Measurements from ENCODE around the gene KCNIP4.

The KCNIP4 gene

GRCh38 chr4:21677173-21677572 is 271.4 kb downstream of the KCNIP4 start:
- DNase-seq: no peak

GRCh38 chr4:21664355-21664754 is 284.2 kb downstream of the KCNIP4 start:
- DNase-seq: no peak

- no peak for DNase-seq
These were observed 291.7 kb downstream of the KCNIP4 start for GRCh38 chr4:21656832-21657231.

DNA sequence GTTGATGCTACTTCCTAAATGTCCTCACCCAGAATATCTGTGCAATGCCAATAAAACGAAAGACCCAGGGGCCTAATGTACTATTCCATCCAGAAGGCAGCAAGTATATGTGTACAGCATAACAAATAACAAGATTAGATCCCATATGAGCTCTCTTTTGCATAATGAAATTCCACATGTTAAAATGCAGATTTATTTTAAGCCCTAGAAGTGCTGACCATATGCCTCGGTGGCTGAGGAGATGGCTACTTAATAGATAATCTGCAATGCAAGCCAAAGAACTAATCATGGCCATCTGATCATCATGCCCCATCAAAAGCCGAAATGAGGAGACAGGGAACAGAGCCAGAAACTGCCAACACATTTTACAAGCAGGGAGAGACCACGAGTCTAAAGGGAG is 293.5 kb downstream of the KCNIP4 start:
- no peak for DNase-seq

DNA sequence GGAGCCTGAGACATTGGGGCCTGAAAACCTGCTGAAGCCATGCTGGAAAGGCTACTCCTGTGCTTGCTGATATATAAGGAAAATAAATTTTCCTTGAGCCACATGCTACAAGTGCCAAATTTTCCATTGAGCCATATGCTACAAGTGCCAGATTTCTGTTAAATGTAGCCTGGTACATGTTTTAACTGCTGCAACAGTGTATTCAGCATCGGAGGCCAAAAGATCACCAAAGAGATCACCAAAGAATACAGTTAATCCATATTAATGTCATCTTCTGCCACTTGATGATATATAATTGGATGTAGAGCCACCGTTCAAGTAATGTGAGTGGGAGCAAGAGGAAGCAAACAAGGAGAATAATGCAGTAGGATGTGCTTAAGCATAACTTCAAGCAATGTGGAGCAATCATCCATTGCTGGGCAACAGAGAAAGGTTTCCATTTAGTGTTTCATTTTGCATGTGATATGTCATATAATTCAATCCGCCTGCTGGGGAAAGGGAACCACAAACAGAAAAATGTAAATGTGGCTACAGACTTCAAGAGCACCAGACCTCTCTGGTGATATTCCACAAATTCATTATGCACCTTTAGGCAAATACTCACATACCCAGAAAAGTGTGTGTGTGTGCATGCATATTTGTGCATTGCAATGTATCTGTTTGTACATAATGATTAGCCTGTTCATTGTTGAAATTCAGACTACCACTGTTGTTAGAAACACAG is 295.9 kb downstream of the KCNIP4 start:
- no peak for DNase-seq

GRCh38 chr4:21649391-21650090 is 299.0 kb downstream of the KCNIP4 start:
- no peak for DNase-seq

GRCh38 chr4:21645776-21646175 is 302.8 kb downstream of the KCNIP4 start:
- no peak for DNase-seq

DNA sequence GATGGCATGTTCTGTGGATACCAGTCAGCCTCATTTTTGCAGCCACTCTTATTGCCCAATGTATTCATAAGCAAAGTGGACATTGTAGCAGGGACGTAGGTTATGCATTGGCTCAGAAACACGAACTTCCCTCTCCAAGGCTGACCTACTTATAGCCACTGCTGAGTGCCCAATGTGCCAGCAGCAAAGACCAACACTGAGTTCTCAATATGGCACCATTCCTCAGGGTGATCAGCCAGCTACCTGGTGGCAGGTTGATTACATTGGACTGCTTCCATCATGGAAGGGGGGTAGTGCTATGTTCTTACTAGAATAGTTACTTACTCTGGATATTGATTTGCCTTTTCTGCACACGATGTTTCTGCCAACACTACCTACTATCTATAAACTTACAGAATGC is 306.9 kb downstream of the KCNIP4 start:
- no peak for DNase-seq

- DNase-seq: no peak
These were observed 310.3 kb downstream of the KCNIP4 start for GRCh38 chr4:21638171-21638725.

- DNase-seq: no peak
These were observed 319.5 kb downstream of the KCNIP4 start for GRCh38 chr4:21628916-21629610.

- DNase-seq: no peak
These were observed 320.4 kb downstream of the KCNIP4 start for GRCh38 chr4:21628116-21628670.

DNA sequence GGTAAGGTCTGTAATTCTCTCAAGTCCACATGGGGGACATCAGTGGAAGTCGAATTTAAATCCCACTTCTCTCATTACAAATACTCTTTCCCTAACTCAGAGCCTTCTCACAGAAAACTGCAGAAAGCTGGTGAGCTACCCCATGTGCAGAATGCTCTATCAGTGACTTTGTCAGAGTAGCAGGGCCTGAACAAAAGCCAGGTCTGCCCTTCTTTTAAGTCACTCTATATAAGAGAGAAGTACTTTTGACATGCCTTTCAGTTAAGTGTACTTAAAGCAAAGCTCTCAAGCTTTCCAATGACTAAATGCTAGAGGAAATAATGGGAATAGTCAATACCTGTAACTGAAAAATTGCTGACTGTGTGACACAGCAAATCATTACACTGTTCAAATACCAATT is 323.1 kb downstream of the KCNIP4 start:
- no peak for DNase-seq

DNA sequence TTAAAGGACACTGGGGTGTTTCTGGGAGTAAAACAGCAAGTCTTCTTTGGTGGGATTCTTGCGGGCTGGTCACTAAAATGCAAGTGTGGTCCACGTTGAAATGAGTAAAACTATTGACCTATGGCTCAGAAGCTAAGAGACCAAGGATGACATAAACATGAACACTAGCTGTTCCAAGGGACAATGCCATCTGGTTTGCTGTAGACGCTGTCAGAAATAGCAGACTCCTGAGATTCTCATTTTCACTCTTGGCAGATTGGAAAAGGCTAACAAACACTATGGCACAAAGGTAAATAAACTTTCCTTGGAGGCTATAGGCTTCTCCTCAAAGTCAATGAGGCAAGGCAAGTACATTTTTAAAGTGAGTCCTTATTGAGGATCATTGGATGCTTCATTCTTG is 343.6 kb downstream of the KCNIP4 start:
- DNase-seq: no peak

DNA sequence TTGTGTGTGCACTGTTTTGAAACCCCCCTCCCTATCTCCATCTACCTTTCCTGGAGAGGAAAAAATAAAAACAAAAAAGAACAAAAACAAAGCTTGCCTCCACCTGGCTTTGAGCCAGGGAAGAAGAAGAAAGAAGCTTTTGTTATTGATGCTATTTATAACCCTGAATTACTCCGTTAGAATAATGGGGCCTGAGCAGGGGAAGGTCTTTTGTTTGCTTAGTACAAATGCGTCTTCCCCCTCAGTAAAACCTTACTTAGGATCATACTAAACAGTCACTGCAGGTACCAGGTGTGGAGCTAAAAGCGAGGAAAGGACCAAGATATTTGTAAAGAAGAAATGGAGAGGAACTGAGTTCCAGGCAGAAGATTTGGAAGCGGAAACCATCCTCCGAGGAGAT is 352.1 kb downstream of the KCNIP4 start:
- no peak for DNase-seq

- DNase-seq: no peak
These were observed 354.9 kb downstream of the KCNIP4 start for GRCh38 chr4:21593671-21594001.

GRCh38 chr4:21592970-21593670 is 355.5 kb downstream of the KCNIP4 start:
- no peak for DNase-seq

- DNase-seq: no peak
These were observed 371.5 kb downstream of the KCNIP4 start for GRCh38 chr4:21577056-21577455.

- DNase-seq: no peak
These were observed 377.5 kb downstream of the KCNIP4 start for GRCh38 chr4:21571100-21571499.

DNA sequence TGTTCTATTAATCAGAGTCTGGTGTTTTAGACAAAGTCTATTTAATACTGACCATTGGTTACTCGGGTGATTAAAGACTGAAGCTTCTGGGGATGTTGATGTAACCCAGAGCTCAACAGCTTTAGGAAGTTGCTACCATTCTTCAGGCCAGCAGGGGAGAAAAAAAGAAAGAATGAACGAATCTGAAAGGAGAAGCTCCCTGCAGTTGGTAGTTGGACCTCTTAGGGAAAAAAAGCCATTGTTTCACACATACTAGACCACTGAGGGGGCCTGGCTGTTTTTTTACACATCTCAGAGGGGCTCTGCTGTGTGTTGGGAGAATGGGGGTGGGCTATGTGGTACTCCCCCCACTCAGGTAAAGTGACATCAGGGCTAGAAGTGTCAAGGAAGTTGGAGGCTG is 378.9 kb downstream of the KCNIP4 start:
- DNase-seq: no peak

DNA sequence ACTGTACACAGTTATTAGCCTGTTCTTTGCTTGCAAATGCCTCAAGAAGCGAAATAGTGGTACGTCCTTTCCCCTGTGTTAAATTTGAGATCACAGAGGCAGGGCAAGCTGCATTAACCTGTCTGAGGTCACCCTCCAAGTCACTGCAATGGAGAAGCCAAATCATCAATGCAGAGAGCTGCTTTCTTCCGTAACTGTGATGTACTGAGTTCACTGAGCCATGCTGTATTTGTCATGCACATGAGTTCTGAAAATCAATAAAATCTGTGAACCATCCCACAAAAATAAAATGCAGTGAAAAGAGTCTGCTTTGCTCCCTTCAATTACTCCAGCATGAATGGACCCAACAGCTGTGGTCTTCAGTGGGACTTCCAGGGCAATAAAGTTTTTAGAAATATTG is 393.5 kb downstream of the KCNIP4 start:
- no peak for DNase-seq

- no peak for DNase-seq
These were observed 394.1 kb downstream of the KCNIP4 start for GRCh38 chr4:21554500-21554899.

- DNase-seq: no peak
These were observed 394.5 kb downstream of the KCNIP4 start for GRCh38 chr4:21554066-21554465.

GRCh38 chr4:21552455-21552854 is 396.1 kb downstream of the KCNIP4 start:
- no peak for DNase-seq

Data from activated naive CD4-positive, alpha-beta T cell (primary cell).